DMS53 (cell line): ENCODE results near the gene SH3RF3.

Experiments used
- DNase-seq: peaks from one replicate; lab custom pipeline; 2025; lab: John Stamatoyannopoulos, UW

The SH3RF3 gene

GRCh38 chr2:109201465-109202327, 72.7 kb downstream of the SH3RF3 start:
- no peak for DNase-seq

- no peak for DNase-seq
Observed at GRCh38 chr2:109202486-109202885, 73.5 kb downstream of the SH3RF3 start.

GRCh38 chr2:109203246-109204011, 74.4 kb downstream of the SH3RF3 start:
- no peak for DNase-seq

- DNase-seq = peak; percentile 66
Observed at GRCh38 chr2:109204412-109204811, 75.4 kb downstream of the SH3RF3 start.

- DNase-seq = no peak
Observed at GRCh38 chr2:109205447-109205846, 76.4 kb downstream of the SH3RF3 start.

GRCh38 chr2:109206569-109207146, 77.7 kb downstream of the SH3RF3 start:
- DNase-seq = peak; percentile 40

GRCh38 chr2:109207176-109207575, 78.2 kb downstream of the SH3RF3 start:
- DNase-seq = peak; percentile 40

- DNase-seq = peak; percentile 76
Observed at GRCh38 chr2:109208071-109208950, 79.3 kb downstream of the SH3RF3 start.

- no peak for DNase-seq
Observed at GRCh38 chr2:109208951-109209335, 79.9 kb downstream of the SH3RF3 start.

GRCh38 chr2:109209412-109209811, 80.4 kb downstream of the SH3RF3 start:
- DNase-seq = peak; percentile 63

GRCh38 chr2:109209941-109210340, 80.9 kb downstream of the SH3RF3 start:
- no peak for DNase-seq

GRCh38 chr2:109210431-109211200, 81.6 kb downstream of the SH3RF3 start:
- DNase-seq = peak; percentile 75

- DNase-seq = no peak
Observed at GRCh38 chr2:109211315-109211714, 82.3 kb downstream of the SH3RF3 start.

- no peak for DNase-seq
Observed at GRCh38 chr2:109212836-109213563, 84.0 kb downstream of the SH3RF3 start.

GRCh38 chr2:109213646-109214433, 84.8 kb downstream of the SH3RF3 start:
- DNase-seq = no peak

GRCh38 chr2:109214651-109215371, 85.8 kb downstream of the SH3RF3 start:
- no peak for DNase-seq

GRCh38 chr2:109215866-109216265, 86.9 kb downstream of the SH3RF3 start:
- no peak for DNase-seq

- DNase-seq = peak; percentile 50
Observed at GRCh38 chr2:109216332-109216731, 87.3 kb downstream of the SH3RF3 start.
